Heart left ventricle (tissue), 16 donors: Measurements from ENCODE around the gene COL1A1. TPM values are rescaled to one million over a fixed set of nuclear protein-coding genes. Genes with fewer than 3 reads are reported as not detected.

ENCODE experiments used
- ATAC-seq, 4 donors: fragments of 200-7000 bp; cut with Tn5 transposase; one replicate each; pipeline ENCODE4 v1.9.1; 2020 to 2022; ENCODE audit warnings: moderate library complexity in 4 of 4, mild to moderate bottlenecking in 3 of 4, moderate number of reproducible peaks in 1 of 4
- DNase-seq, 5 donors: peaks; one replicate each; pipeline ENCODE4 v3.0.0-alpha.2; 2020
- H3K27ac ChIP-seq, 12 donors: fragments of 200-600 bp; sonication (generic) in 4 of 12; one replicate each; pipeline versions ENCODE4 v1.5.0 to v1.8.0; 2016 to 2022; ENCODE audit warnings: mild to moderate bottlenecking in 2 of 12
- H3K27me3 ChIP-seq, 9 donors: fragments of 200-600 bp; sonication (generic) in 2 of 9; one replicate each; pipeline versions ENCODE4 v1.5.1 to v1.8.0; 2016 to 2022; ENCODE audit warnings: mild to moderate bottlenecking in 3 of 9
- H3K36me3 ChIP-seq, 9 donors: fragments of 200-600 bp; sonication (generic) in 2 of 9; one replicate each; pipeline versions ENCODE4 v1.5.0 to v1.8.0; 2018 to 2022; ENCODE audit warnings: mild to moderate bottlenecking in 2 of 9
- H3K4me1 ChIP-seq, 12 donors: fragments of 200-600 bp; sonication (generic) in 4 of 12; one replicate each; pipeline versions ENCODE4 v1.5.0 to v1.8.0; 2016 to 2022; ENCODE audit warnings: mild to moderate bottlenecking in 3 of 12
- H3K4me3 ChIP-seq, 12 donors: fragments of 200-600 bp; sonication (generic) in 4 of 12; one replicate each; pipeline versions ENCODE4 v1.5.0 to v1.8.0; 2017 to 2022; ENCODE audit warnings: mild to moderate bottlenecking in 9 of 12, moderate library complexity in 4 of 12
- H3K9me3 ChIP-seq, 12 donors: fragments of 200-600 bp; sonication (generic) in 4 of 12; one replicate each; pipeline versions ENCODE4 v1.5.0 to v1.8.0; 2016 to 2022; ENCODE audit warnings: mild to moderate bottlenecking in 1 of 12
- POLR2A ChIP-seq, 2 donors: fragments of 450-650 bp; IDR thresholded peaks; one replicate each; pipeline ENCODE4 v1.6.1; 2017; ENCODE audit warnings: antibody characterized with exemption in 2 of 2, mild to moderate bottlenecking in 2 of 2, moderate library complexity in 2 of 2
- WGBS, 4 donors: extraction: QIAGEN DNeasy Blood & Tissue Kit in 2 of 4; methylation state at CpG; one replicate each; pipeline versions ENCODE4 v1.1.5 to v1.1.7; 2013 to 2018; 5-methylcytosine and 5-hydroxymethylcytosine counted together
- intact Hi-C, 10 donors: fragments of 100-400 bp; cut with DNase I; formaldehyde crosslinking; loops; one replicate each; pipeline versions ENCODE4 v1.11.1 to v1.14.2; 2022
- polyA plus RNA-seq, 2 donors: library from polyadenylated mRNA; stranded (reverse); fragments of 200-250 nt; gene quantifications; one replicate each; pipeline ENCODE4 v1.2.3, GENCODE V29; 2013
- total RNA-seq, 9 donors: library from RNA; depleted of rRNA in 2 of 9; stranded (reverse); fragments of >200 nt in 2 of 9; fragmentation: NEBNext Ultra II Directional in 3 of 9; extraction: Animal tissue kit (Norgen Biotek cat#: 25700) in 3 of 9; gene quantifications; one replicate each; pipeline versions ENCODE4 v1.1.0 to v1.2.4, GENCODE V29; 2016 to 2023
- TF ChIP-seq, protein P1 (sequence below), 12 donors: fragments of 200-600 bp; sonication (generic) in 4 of 12; IDR thresholded peaks; one replicate each; pipeline versions ENCODE4 v1.5.0 to v1.8.0; 2018 to 2022; ENCODE audit warnings: antibody characterized with exemption in 12 of 12, mild to moderate bottlenecking in 5 of 12
- donor health status: ischemic (EF 13 %, LVEDD 7.1; RV severe dilation, severe dysfunction).
- donor health status: healthy with polysubstance abuse.
- donor health status: DM: no; HTN: yes; CAD: no.
- donor health status: DM: no; HTN: no; CAD: no.
- donor health status: ischemic (EF 25% LVEDD 6.9; RV normal size, moderate dysfunction).
- donor health status: ischemic (EF 25% LVEDD 5.7; RV mildly dilated, moderate dysfunction).
- donor health status: healthy.
- donor health status: DM: yes; HTN: yes; CAD: no.
- donor health status: ischemic (EF 35%, LVEDD 5.7; RV mildly dilated, moderate dysfunction).
- donor health status: nonischemic (EF 11% LVEDD 7.7; RV severe dilation, severe dysfunction).
- donor health status: DM: yes; HTN: yes; CAD: no.
- donor health status: PGD.
- donor health status: ischemic (EF 29% LVEDD 5.4; RV normal size, mild dysfunction).
- donor health status: nonischemic (EF 23%, LVEDD 6.1; RV moderate dilation, normal function).

The COL1A1 gene
- total and polyA plus RNA-seq, 11 donors, result 10.2 to 897 (median 55.4) TPM

GRCh38 chr17:50208611-50209061 is 7.2 kb upstream of the COL1A1 start:
- Histone ChIP-seq H3K36me3 (no peaks in the 10 kb centered on the region), H3K27ac (peak overlapping the region in 9 of 12 donors; percentile 22 to 92 (median 66)), H3K4me1 (peaks cover 0 to 69% (median 30%) of the 10 kb centered on the region in 12 donors), H3K4me3 (no peak overlapping the region), H3K9me3 (no peaks in the 10 kb centered on the region), H3K27me3 (peaks cover 0 to 37% (median 4%) of the 10 kb centered on the region in 9 donors)
- DNase-seq (no peak), ATAC-seq (no peak)
- TF ChIP-seq, protein P1, sequence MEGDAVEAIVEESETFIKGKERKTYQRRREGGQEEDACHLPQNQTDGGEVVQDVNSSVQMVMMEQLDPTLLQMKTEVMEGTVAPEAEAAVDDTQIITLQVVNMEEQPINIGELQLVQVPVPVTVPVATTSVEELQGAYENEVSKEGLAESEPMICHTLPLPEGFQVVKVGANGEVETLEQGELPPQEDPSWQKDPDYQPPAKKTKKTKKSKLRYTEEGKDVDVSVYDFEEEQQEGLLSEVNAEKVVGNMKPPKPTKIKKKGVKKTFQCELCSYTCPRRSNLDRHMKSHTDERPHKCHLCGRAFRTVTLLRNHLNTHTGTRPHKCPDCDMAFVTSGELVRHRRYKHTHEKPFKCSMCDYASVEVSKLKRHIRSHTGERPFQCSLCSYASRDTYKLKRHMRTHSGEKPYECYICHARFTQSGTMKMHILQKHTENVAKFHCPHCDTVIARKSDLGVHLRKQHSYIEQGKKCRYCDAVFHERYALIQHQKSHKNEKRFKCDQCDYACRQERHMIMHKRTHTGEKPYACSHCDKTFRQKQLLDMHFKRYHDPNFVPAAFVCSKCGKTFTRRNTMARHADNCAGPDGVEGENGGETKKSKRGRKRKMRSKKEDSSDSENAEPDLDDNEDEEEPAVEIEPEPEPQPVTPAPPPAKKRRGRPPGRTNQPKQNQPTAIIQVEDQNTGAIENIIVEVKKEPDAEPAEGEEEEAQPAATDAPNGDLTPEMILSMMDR (IDR thresholded peaks at IDR 0.05), result no peak
- no peak for TF ChIP-seq POLR2A (IDR thresholded peaks at IDR 0.05)
- intact Hi-C loops, result no loop called here
- WGBS, 4 donors, result 61 to 80% (median 75%) methylated on average over 3 of the region's 3 CpGs

DNA sequence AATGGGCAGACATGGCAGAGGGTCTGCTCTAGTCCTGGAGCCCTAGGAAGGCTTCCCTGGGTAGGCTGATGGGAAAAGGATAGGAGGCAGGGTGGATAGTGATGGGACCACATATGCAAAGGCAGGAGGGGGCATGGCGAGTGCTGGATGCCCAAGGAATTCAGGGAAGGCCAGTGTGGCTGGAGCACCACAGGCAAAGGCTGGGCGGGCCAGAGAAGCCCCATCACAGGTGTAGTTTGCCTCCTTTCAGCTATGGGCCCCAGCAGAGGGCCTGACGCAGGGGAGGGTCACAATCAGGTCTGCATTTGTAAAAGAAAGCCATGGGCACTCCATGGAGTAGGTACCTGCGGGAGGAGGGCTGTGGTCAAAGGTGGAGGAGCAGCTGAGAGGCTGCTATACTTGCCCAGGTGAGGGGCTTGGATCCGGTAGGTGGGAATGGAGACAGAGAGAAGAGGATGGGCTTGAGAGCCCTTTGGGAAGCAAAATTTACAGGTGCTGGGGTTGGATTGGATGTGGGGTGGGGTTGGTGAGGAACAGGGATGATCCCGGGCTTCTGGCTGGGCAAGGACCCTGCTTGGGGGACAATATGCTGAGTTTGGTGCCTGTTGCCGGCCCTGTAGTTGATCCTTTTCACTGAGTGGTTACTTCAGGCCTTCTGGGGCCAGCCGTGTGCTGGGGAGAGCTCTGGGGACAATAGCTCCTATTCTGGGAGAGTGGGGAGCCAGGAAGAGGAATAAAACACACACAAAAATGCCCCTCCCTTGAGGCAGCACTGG is 6.5 kb upstream of the COL1A1 start:
- intact Hi-C loops, result no loop called here
- Histone ChIP-seq H3K9me3 (no peaks in the 10 kb centered on the region), H3K27me3 (peaks cover 0 to 40% (median 4%) of the 10 kb centered on the region in 9 donors), H3K4me3 (no peak overlapping the region), H3K27ac (peak overlapping the region in 6 of 12 donors; percentile 10 to 90 (median 60)), H3K4me1 (peaks cover 0 to 74% (median 30%) of the 10 kb centered on the region in 12 donors), H3K36me3 (no peaks in the 10 kb centered on the region)
- DNase-seq (no peak), ATAC-seq (no peak)
- TF ChIP-seq, protein P1 (IDR thresholded peaks at IDR 0.05), result no peak
- TF ChIP-seq POLR2A (IDR thresholded peaks at IDR 0.05), result no peak
- WGBS, 4 donors, result 83 to 89% (median 87%) methylated on average over 8 of the region's 8 CpGs

- Histone ChIP-seq H3K27me3 (peaks cover 0 to 40% (median 4%) of the 10 kb centered on the region in 9 donors), H3K36me3 (no peaks in the 10 kb centered on the region), H3K9me3 (no peaks in the 10 kb centered on the region), H3K4me3 (no peak overlapping the region), H3K27ac (peak overlapping the region in 5 of 12 donors; percentile 19 to 90 (median 56)), H3K4me1 (peaks cover 0 to 74% (median 30%) of the 10 kb centered on the region in 12 donors)
- WGBS, 4 donors, result 60 to 75% (median 62%) methylated on average over 5 of the region's 5 CpGs
- TF ChIP-seq, protein P1 (IDR thresholded peaks at IDR 0.05), result no peak
- no peak for TF ChIP-seq POLR2A (IDR thresholded peaks at IDR 0.05)
- no peak for DNase-seq
- intact Hi-C loops, result no loop called here
- ATAC-seq, result no peak
Observed at GRCh38 chr17:50207315-50207714, 5.9 kb upstream of the COL1A1 start.

DNA sequence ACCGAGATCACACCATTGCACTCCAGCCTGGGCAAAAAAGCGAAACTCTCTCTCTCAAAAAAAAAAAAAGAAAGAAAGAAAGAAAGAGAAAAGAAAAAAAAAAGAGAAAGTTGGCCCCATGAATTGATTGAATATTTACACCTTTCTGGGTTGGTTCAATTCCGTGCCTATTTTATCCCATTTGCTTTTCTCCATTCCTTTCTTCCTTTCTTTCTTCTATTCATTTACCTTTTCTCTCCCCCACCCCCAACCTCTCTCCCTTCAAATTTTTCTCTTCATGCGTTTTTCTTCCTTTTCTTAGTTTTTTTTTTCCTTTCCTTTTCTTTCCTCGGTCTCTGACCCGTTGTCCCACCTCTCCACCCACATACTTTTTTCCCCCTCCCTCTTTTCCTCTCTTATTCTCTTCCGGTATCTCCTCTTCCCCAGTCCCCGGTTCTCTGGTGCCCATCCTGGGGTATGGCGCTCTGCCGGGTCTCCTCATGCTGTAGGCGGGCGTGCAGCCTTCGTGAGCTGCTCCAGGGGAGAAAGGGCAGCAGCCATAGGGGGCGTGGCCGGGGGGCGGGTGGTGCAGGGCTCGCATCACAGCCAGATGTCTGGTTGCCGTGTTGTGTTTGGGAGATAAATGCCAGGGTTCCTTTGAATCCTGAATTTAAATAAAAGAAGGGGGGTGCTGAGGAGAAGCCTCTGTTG is 5.3 kb upstream of the COL1A1 start:
- Histone ChIP-seq H3K9me3 (no peaks in the 10 kb centered on the region), H3K4me1 (peaks cover 0 to 71% (median 27%) of the 10 kb centered on the region in 12 donors), H3K36me3 (no peaks in the 10 kb centered on the region), H3K4me3 (peak overlapping the region in 2 of 12 donors; percentile 5 to 19), H3K27ac (peak overlapping the region in 5 of 12 donors; percentile 19 to 95 (median 56)), H3K27me3 (peaks cover 0 to 43% (median 8%) of the 10 kb centered on the region in 9 donors)
- TF ChIP-seq, protein P1 (IDR thresholded peaks at IDR 0.05), result no peak
- 22 to 34% (median 25%) methylated on average over 18 of the region's 18 CpGs for WGBS, 4 donors
- ATAC-seq (no peak), DNase-seq (peak in 4 of 5 donors; percentile 44 to 69 (median 58))
- intact Hi-C loops, result no loop called here
